NOMO-1 (cell line): ENCODE measurements around the gene TAF10.

Experiments
- DNase-seq, 2 experiments: peaks; one replicate each; lab custom pipeline; 2025; ENCODE audit not compliant: unreplicated experiment in 2 of 2; lab: John Stamatoyannopoulos, UW

TAF10 gene

GRCh38 chr11:6640985-6641701, 29.1 kb upstream of the TAF10 start:
- DNase-seq: no peak

GRCh38 chr11:6640036-6640984, 28.3 kb upstream of the TAF10 start:
- DNase-seq: no peak

GRCh38 chr11:6638429-6638828, 26.4 kb upstream of the TAF10 start:
- DNase-seq: no peak

DNA sequence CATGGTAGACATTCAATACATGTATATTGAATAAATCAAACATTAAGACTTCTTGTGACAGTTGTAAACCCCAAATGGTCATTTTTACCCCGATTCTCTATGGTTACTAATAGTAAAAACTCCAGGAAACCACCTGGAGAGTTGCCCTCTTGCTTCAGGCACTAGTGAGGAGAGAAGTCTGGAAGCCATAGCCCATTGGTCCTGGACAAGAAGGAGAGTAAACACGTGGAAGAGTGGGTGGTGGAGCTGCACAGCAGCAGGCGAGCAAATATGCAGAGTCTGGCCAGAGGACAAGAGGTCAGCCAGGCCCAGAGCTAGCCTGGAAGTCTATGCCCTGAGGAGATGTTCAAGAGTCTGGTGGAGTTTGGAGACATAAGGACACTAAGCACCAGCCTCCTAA, 25.9 kb upstream of the TAF10 start:
- no peak for DNase-seq

DNA sequence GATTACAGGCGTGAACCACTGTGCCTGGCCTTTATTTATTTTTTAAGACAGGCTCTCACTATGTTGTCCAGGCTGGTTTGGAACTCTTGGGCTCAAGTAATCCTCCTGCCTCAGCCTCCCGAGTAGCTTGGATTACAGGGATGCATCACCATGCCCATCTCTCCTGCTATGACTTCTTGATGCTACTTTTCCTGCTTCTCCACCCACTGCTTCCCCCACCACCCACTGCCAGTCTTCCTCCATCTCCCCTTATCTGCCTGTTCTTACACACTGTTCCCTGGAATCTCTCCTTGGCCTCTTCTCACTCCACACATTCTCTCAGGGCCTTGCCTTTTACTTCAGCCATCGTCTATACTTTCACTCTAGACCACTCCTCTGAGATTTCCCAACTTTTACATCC, 24.5 kb upstream of the TAF10 start:
- DNase-seq: no peak

GRCh38 chr11:6635082-6635932, 23.3 kb upstream of the TAF10 start:
- DNase-seq: peak; percentile 86 to 91

DNA sequence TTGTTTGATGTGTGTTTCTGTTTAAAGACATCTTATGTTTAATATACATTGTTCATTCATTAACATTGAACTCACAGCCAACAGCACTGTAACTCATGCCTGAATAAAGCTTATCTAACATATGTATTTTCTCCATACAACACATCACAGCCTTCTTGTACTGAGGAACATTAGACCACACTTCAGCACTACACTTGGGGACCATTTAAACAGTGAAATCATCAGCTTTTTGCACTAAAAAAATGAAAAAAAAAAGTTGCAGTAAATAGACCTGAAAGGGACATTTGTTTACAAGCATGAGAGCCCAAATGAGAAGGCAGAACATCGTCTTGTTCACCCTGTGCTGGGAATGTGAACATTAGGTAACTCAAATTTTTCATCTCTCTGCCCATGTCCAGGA, 22.5 kb upstream of the TAF10 start:
- no peak for DNase-seq

- DNase-seq: no peak
Observed at GRCh38 chr11:6633422-6634408, 21.7 kb upstream of the TAF10 start.

GRCh38 chr11:6632116-6633073, 20.4 kb upstream of the TAF10 start:
- no peak for DNase-seq

DNA sequence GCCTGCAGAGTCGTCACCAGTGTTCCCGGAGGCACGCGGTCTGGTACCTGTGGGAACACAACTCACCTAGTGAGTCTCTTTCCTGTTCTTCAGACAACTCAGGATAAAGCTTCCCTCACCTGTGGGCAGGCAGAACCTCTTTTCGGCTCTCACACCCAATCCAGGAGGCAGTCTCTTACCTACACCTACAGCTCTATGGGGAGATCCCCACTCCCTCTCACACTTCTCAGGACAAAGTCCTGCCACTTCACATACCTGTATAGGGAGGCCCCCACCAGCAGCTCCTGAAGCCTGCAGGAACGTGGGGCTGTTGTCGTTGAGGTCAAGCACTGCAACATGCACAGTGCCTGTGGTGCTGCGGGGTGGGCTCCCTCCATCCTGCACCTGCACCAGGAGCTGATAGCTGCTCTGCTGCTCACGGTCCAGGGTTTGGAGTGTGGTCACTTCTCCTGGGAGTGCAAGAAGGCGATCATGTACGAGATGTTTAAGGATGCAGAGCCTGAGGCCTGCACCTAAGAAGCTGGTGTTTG, 19.4 kb upstream of the TAF10 start:
- DNase-seq: no peak

- no peak for DNase-seq
Observed at GRCh38 chr11:6630632-6631291, 18.7 kb upstream of the TAF10 start.

DNA sequence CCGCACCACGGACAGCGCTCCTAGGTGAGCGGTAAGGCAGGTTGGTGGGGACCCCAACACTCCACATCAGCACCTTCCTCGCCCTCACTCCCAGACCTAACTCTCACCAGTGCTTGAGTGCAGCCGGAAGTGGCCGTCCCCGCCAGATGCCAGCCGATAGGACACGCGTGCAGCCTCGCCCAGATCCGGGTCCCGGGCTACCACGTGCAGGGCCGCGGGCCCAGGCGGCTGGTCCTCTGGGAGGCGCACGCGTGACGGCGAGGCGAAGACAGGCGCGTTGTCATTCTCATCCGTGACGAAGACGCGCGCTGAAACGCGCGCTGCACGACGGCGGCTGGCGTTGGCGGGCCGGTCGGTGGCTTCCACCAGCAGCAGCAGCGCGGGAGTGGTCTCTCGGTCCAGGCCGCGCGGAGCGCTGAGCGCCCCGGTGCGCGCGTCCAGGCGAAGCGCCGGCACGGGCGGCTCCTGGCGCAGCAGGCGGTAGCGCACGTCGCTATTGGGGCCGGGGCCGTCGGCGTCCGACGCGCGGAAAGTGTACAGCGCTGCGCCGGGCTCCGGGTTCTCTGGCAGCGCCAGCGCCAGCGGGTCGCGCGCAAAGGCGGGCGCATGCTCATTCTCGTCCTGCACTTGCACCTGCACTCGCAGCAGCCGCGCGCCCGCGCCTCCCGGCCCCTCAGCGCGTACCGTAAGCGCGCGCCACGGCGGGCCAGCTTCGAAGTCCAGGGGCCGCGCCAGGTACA, 18.0 kb upstream of the TAF10 start:
- no peak for DNase-seq

DNA sequence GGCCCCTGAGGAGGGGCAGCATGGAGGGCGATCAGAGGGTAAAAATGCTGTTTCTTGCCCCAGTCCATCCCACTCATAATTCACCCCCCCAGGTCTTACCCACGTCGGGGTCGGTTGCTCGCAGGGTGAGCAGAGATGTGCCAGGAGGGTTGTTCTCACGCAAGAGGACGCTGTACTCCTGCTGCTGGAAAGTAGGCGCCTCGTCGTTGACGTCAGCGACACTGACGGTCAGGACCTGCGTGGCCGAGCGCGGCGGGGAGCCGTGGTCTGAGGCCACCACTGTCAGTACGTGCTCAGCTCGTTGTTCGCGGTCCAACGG, 17.5 kb upstream of the TAF10 start:
- DNase-seq: no peak

DNA sequence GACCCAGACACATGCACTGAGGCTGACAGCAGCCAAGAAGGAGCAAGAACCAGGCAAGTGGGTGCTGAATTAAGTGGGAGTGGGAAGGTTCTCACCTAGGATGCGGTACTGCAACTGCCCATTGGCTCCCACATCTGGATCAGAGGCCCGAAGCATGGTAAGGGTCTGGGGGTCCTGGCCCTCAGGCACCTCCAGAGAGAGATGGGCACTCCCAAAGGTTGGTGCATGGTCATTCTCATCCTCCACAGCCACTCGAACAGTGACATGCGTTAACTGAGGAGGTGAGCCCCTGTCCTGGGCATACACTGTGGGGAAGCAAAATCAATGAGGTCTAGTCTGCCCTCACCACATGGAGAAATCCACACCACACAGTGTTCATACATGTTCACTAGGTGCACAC, 16.5 kb upstream of the TAF10 start:
- no peak for DNase-seq

DNA sequence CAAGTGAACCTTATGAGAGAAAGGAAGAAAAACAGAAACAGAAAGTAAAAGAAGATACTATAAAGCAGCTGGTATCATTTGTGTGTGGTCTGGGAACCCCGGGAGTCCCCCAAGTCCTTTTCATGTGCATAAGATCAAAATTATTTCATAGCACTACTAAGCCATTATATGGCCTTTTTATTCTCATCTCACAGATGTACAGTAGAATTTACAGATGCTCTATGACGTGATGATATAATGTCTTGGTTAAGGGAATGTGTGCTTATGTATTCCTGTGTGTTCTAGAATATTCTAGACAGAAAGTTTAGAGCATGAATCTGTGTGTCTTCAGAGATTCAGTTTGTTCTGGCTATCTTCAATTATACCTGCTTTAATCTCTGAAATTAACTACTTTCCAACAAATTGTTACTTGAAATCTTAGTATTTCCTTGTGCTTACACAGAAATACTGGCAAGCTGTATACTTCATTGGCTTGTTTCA, 15.8 kb upstream of the TAF10 start:
- DNase-seq: no peak

GRCh38 chr11:6626971-6627761, 15.2 kb upstream of the TAF10 start:
- DNase-seq: no peak
